ENCODE data around the gene ACY1. TPM values are rescaled to one million over a fixed set of nuclear protein-coding genes. Genes with fewer than 3 reads are reported as not detected.

The ACY1 gene
- total RNA-seq, 1 experiment from 2014 or later = 50.3 TPM

GRCh38 chr3:51957520-51958205 is 25.7 kb upstream of the ACY1 start:
- intact Hi-C loops (cut with micrococcal nuclease; ENCODE audit: unreplicated experiment) = no loop called here

More at GRCh38 chr3:51957520-51958205, 25.7 kb upstream of the ACY1 start:
- BruUV-seq (replicated peaks) = no TSS peak
- TF ChIP-seq SIN3A (IDR thresholded peaks at IDR 0.05; ENCODE audit: borderline replicate concordance, insufficient read depth, low read depth, low read length) (no peak), CTCF (IDR thresholded peaks at IDR 0.05) (no peak), REST (IDR thresholded peaks at IDR 0.05; ENCODE audit: insufficient read depth in 1 of 2, low read depth in 2 of 2, low read length in 1 of 2) (no peak), TCF7L2 (IDR thresholded peaks at IDR 0.05; ENCODE audit: low read depth, low read length) (no peak), POLR2AphosphoS5 (IDR thresholded peaks at IDR 0.05; ENCODE audit: low read depth, low read length) (no peak)
- Histone ChIP-seq H3K4me3 (ENCODE audit: low read depth in 2 of 2, low read length in 2 of 2) (no peak overlapping the region), H3K36me3 (ENCODE audit: control insufficient read depth, insufficient read depth, low read length) (no peaks in the 10 kb centered on the region), H3K27me3 (ENCODE audit: control insufficient read depth, insufficient read depth, low read length) (no peaks in the 10 kb centered on the region), H3K27ac (ENCODE audit: low read length) (no peak overlapping the region), H3K9me3 (ENCODE audit: control insufficient read depth, insufficient read depth, low read depth, low read length) (no peaks in the 10 kb centered on the region), H3K4me1 (ENCODE audit: control insufficient read depth, insufficient read depth, low read length) (no peaks in the 10 kb centered on the region)
- CTCF ChIA-PET = no interaction called here
- ATAC-seq (no peak), DNase-seq (ENCODE audit: low read depth, low spot score) (no peak)
- POLR2A ChIA-PET = no interaction called here
- in situ Hi-C loops (cut with HindIII; ENCODE audit: low pct_unique_long_range_greater_than_20kb, low sequenced_read_pairs) = no loop called here

All from Panc1 (cell line).